H9 (cell line): Measurements from ENCODE around the gene STXBP1. TPM values are rescaled to one million over a fixed set of nuclear protein-coding genes. Genes with fewer than 3 reads are reported as not detected.

ENCODE experiments used
- DNase-seq: peaks from one replicate; pipeline ENCODE4 v3.0.0-alpha.2; 2017
- H2AFZ ChIP-seq: one replicate; pipeline ENCODE4 v1.6.1; 2013; ENCODE audit warnings: mild to moderate bottlenecking, low read length, control low read depth, moderate library complexity
- H2AK5ac ChIP-seq: 2 replicates; pipeline ENCODE4 v1.6.1; 2013; ENCODE audit warnings: low read length, control low read depth, mixed read lengths; ENCODE audit not compliant: insufficient read length
- H2BK120ac ChIP-seq: one replicate; pipeline ENCODE4 v1.6.1; 2013; ENCODE audit warnings: low read depth, mild to moderate bottlenecking, low read length, control low read depth, inconsistent platforms; ENCODE audit not compliant: poor library complexity, severe bottlenecking
- H2BK12ac ChIP-seq: 2 replicates; pipeline ENCODE4 v1.6.1; 2013; ENCODE audit warnings: low read length, control low read depth, mixed read lengths, low read depth; ENCODE audit not compliant: insufficient read length
- H2BK15ac ChIP-seq: 2 replicates; pipeline ENCODE4 v1.6.1; 2013; ENCODE audit warnings: low read depth, low read length, control low read depth
- H2BK20ac ChIP-seq: one replicate; pipeline ENCODE4 v1.6.1; 2013; ENCODE audit warnings: low read depth, mild to moderate bottlenecking, low read length, control low read depth, inconsistent platforms; ENCODE audit not compliant: poor library complexity, severe bottlenecking
- H2BK5ac ChIP-seq: 2 replicates; pipeline ENCODE4 v1.6.1; 2013; ENCODE audit warnings: low read length, control low read depth, mixed read lengths; ENCODE audit not compliant: insufficient read length
- H3K14ac ChIP-seq: 2 replicates; pipeline ENCODE4 v1.6.1; 2013; ENCODE audit warnings: low read length, control low read depth; ENCODE audit not compliant: insufficient read depth
- H3K18ac ChIP-seq: 2 replicates; pipeline ENCODE4 v1.6.1; 2013; ENCODE audit warnings: low read depth, mild to moderate bottlenecking, mixed read lengths, low read length, control low read depth; ENCODE audit not compliant: insufficient read length
- H3K23ac ChIP-seq: 2 replicates; pipeline ENCODE4 v1.6.1; 2013; ENCODE audit warnings: low read length, control low read depth, mixed read lengths, low read depth; ENCODE audit not compliant: insufficient read length
- H3K23me2 ChIP-seq: 2 replicates; pipeline ENCODE4 v1.6.1; 2013; ENCODE audit warnings: low read depth, mild to moderate bottlenecking, mixed read lengths, low read length, control low read depth; ENCODE audit not compliant: insufficient read length, poor library complexity, severe bottlenecking
- H3K27ac ChIP-seq: 2 replicates; pipeline ENCODE4 v1.5.1; 2013; ENCODE audit warnings: low read length, control low read depth, mixed read lengths, low read depth; ENCODE audit not compliant: insufficient read length
- H3K27me3 ChIP-seq: 2 replicates; pipeline ENCODE4 v1.6.1; 2013; ENCODE audit warnings: low read length, control low read depth, inconsistent platforms; ENCODE audit not compliant: insufficient read depth
- H3K4ac ChIP-seq: 2 replicates; pipeline ENCODE4 v1.6.1; 2013; ENCODE audit warnings: low read depth, mild to moderate bottlenecking, control low read depth, inconsistent platforms, low read length, moderate library complexity
- H3K4me1 ChIP-seq: 2 replicates; pipeline ENCODE4 v1.6.1; 2013; ENCODE audit warnings: low read length, control low read depth, inconsistent platforms; ENCODE audit not compliant: insufficient read depth
- H3K4me2 ChIP-seq: 2 replicates; pipeline ENCODE4 v1.6.1; 2013; ENCODE audit warnings: low read length, control low read depth, mixed read lengths; ENCODE audit not compliant: insufficient read length, insufficient read depth
- H3K56ac ChIP-seq: 2 replicates; pipeline ENCODE4 v1.6.1; 2013; ENCODE audit warnings: low read depth, mild to moderate bottlenecking, mixed read lengths, low read length, control low read depth; ENCODE audit not compliant: insufficient read length
- H3K79me1 ChIP-seq: 2 replicates; pipeline ENCODE4 v1.6.1; 2013; ENCODE audit warnings: low read depth, mild to moderate bottlenecking, moderate library complexity, low read length, control low read depth, inconsistent platforms; ENCODE audit not compliant: insufficient read depth, poor library complexity, severe bottlenecking
- H3K79me2 ChIP-seq: 2 replicates; pipeline ENCODE4 v1.6.1; 2013; ENCODE audit warnings: low read length, control low read depth, inconsistent platforms; ENCODE audit not compliant: insufficient read depth
- H3K9ac ChIP-seq: 2 replicates; pipeline ENCODE4 v1.6.1; 2013; ENCODE audit warnings: low read length, control low read depth, mixed read lengths; ENCODE audit not compliant: insufficient read length; ENCODE audit errors: extremely low read depth
- H3K9me3 ChIP-seq: one replicate; pipeline ENCODE4 v1.6.1; 2013; ENCODE audit warnings: low read depth, low read length, inconsistent platforms; ENCODE audit not compliant: control insufficient read depth
- H3T11ph ChIP-seq: one replicate; pipeline ENCODE4 v1.6.1; 2013; ENCODE audit warnings: mild to moderate bottlenecking, low read length, control low read depth, inconsistent platforms
- H4K20me1 ChIP-seq: one replicate; pipeline ENCODE4 v1.6.1; 2013; ENCODE audit not compliant: control insufficient read depth, insufficient read length, insufficient read depth
- H4K5ac ChIP-seq: 2 replicates; pipeline ENCODE4 v1.6.1; 2013; ENCODE audit warnings: low read depth, mild to moderate bottlenecking, mixed read lengths, low read length, control low read depth; ENCODE audit not compliant: insufficient read length
- H4K8ac ChIP-seq: replicated peaks from 2 replicates; pipeline ENCODE4 v1.6.1; 2013; ENCODE audit warnings: low read length, control low read depth, mixed read lengths, low read depth; ENCODE audit not compliant: insufficient read length
- H4K91ac ChIP-seq: 2 replicates; pipeline ENCODE4 v1.6.1; 2013; ENCODE audit warnings: low read depth, mild to moderate bottlenecking, moderate library complexity, mixed read lengths, low read length, control low read depth; ENCODE audit not compliant: insufficient read length
- H3K27ac Mint-ChIP-seq, 3 experiments: 2 replicates in 2 of 3; 3 replicates in 1 of 3; pipeline ENCODE4 v1.8.0; 2020 to 2021; ENCODE audit warnings: mixed read lengths in 3 of 3, mild to moderate bottlenecking in 1 of 3, moderate library complexity in 1 of 3
- H3K27me3 Mint-ChIP-seq: 2 replicates; pipeline ENCODE4 v1.8.0; 2021; ENCODE audit warnings: low read depth, mild to moderate bottlenecking, moderate library complexity, mixed read lengths
- H3K36me3 Mint-ChIP-seq, 3 experiments: 2 replicates in 2 of 3; 3 replicates in 1 of 3; pipeline ENCODE4 v1.8.0; 2020 to 2021; ENCODE audit warnings: low read depth in 3 of 3, mixed read lengths in 3 of 3; ENCODE audit not compliant: insufficient read depth in 1 of 3
- H3K4me1 Mint-ChIP-seq, 2 experiments: 2 replicates each; pipeline ENCODE4 v1.8.0; 2020; ENCODE audit warnings: mixed read lengths in 2 of 2
- H3K4me3 Mint-ChIP-seq, 2 experiments: 2 replicates in 1 of 2; 3 replicates in 1 of 2; pipeline ENCODE4 v1.8.0; 2020 to 2021; ENCODE audit warnings: mild to moderate bottlenecking in 2 of 2, mixed read lengths in 2 of 2, moderate library complexity in 1 of 2
- H3K9me3 Mint-ChIP-seq, 2 experiments: 2 replicates in 1 of 2; 3 replicates in 1 of 2; pipeline ENCODE4 v1.8.0; 2020; ENCODE audit warnings: mild to moderate bottlenecking in 2 of 2, mixed read lengths in 2 of 2, moderate library complexity in 1 of 2
- CTCF ChIP-seq: fragments of 200-600 bp; sonication (generic); conservative IDR thresholded peaks from 3 replicates; pipeline ENCODE4 v1.8.0; 2021; ENCODE audit warnings: antibody characterized with exemption, mild to moderate bottlenecking
- WGBS: extraction: QIAGEN DNeasy Blood & Tissue Kit; methylation state at CpG from one replicate; pipeline ENCODE4 v1.1.7; 2013; ENCODE audit warnings: missing lambda C conversion rate, low lambda C conversion rate, mixed read lengths; ENCODE audit not compliant: insufficient read length; ENCODE audit errors: extremely low coverage; 5-methylcytosine and 5-hydroxymethylcytosine counted together
- total RNA-seq: library from RNA; stranded (reverse); gene quantifications from 2 replicates; pipeline ENCODE4 v1.2.1, GENCODE V29; 2021

The STXBP1 gene
- total RNA-seq, 1 experiment from 2014 or later = 22.3 TPM

GRCh38 chr9:127629468-127630081 lies 17.5 kb downstream of the STXBP1 start:
- Histone ChIP-seq H2BK120ac (no peak overlapping the region), H3K56ac (no peak overlapping the region), H3K4ac (no peak overlapping the region), H3K27ac (no peak overlapping the region), H2BK20ac (no peak overlapping the region), H3K9ac (no peak overlapping the region), H3K9me3 (no peaks in the 10 kb centered on the region), H3K23ac (no peak overlapping the region), H3K79me2 (no peaks in the 10 kb centered on the region; the same call in 1 of the 2 replicates), H3K79me1 (no peaks in the 10 kb centered on the region), H3K14ac (no peak overlapping the region), H2AK5ac (no peak overlapping the region), H2AFZ (no peak overlapping the region), H3K18ac (no peak overlapping the region), H2BK12ac (no peak overlapping the region), H4K20me1 (no peaks in the 10 kb centered on the region), H2BK15ac (no peak overlapping the region), H4K91ac (no peak overlapping the region), H3T11ph (no peak overlapping the region), H3K23me2 (no peaks in the 10 kb centered on the region), H4K5ac (no peak overlapping the region), H3K4me1 (peaks cover 8% of the 10 kb centered on the region; the same call in 1 of the 2 replicates), H3K4me2 (no peak overlapping the region), H2BK5ac (no peak overlapping the region), H3K27me3 (no peaks in the 10 kb centered on the region), H4K8ac (no peak overlapping the region)
- Mint-ChIP-seq H3K9me3 (no peaks in the 10 kb centered on the region), H3K4me1 (peaks cover 26 to 34% of the 10 kb centered on the region in 2 experiments), H3K27me3 (no peaks in the 10 kb centered on the region), H3K36me3 (no peaks in the 10 kb centered on the region), H3K27ac (peak overlapping the region in 2 of 3 experiments; percentile 9 to 35; a peak in 3 of 7 replicates), H3K4me3 (no peak overlapping the region)
- DNase-seq = no peak
- WGBS = no CpG with 5 or more reads among the region's 8 CpGs
- peak; percentile 55; the same call in 2 of the 3 replicates for TF ChIP-seq CTCF
